ENCODE results near the gene ITPRIPL2. TPM values are rescaled to one million over a fixed set of nuclear protein-coding genes. Genes with fewer than 3 reads are reported as not detected.

Gene ITPRIPL2
- total RNA-seq, 4 donors from 2014 or later = 22.9 to 79.3 (median 48.0) TPM

- Histone ChIP-seq H3K4me3 (no peak overlapping the region), H3K27ac (no peak overlapping the region), H3K9me3 (no peaks in the 10 kb centered on the region), H3K27me3 (no peaks in the 10 kb centered on the region), H3K36me3 (no peaks in the 10 kb centered on the region), H3K4me1 (peaks cover 13 to 32% (median 17%) of the 10 kb centered on the region in 4 donors)
- DNase-seq = no peak
- intact Hi-C loops (cut with DNase I; ENCODE audit: low total_unique reads) (no loop called here), in situ Hi-C loops (cut with MboI; ENCODE audit: low pct_ligation_motif_present in 1 of 4, low pct_unique_long_range_greater_than_20kb in 1 of 4, low sequenced_read_pairs in 3 of 4) (no loop called here)
- TF ChIP-seq, protein P1, sequence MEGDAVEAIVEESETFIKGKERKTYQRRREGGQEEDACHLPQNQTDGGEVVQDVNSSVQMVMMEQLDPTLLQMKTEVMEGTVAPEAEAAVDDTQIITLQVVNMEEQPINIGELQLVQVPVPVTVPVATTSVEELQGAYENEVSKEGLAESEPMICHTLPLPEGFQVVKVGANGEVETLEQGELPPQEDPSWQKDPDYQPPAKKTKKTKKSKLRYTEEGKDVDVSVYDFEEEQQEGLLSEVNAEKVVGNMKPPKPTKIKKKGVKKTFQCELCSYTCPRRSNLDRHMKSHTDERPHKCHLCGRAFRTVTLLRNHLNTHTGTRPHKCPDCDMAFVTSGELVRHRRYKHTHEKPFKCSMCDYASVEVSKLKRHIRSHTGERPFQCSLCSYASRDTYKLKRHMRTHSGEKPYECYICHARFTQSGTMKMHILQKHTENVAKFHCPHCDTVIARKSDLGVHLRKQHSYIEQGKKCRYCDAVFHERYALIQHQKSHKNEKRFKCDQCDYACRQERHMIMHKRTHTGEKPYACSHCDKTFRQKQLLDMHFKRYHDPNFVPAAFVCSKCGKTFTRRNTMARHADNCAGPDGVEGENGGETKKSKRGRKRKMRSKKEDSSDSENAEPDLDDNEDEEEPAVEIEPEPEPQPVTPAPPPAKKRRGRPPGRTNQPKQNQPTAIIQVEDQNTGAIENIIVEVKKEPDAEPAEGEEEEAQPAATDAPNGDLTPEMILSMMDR (IDR thresholded peaks at IDR 0.05) = no peak
- no peak for TF ChIP-seq EP300 (IDR thresholded peaks at IDR 0.05; ENCODE audit: low read depth)
- TF ChIP-seq POLR2AphosphoS5 (IDR thresholded peaks at IDR 0.05) = no peak
- no peak for TF ChIP-seq POLR2A (IDR thresholded peaks at IDR 0.05)
- 50 to 76% methylated on average over 1 to 4 of the region's 4 CpGs for WGBS, 2 donors (ENCODE audit: low coverage in 1 of 2)
Measured at GRCh38 chr16:19110537-19111360, 3.0 kb upstream of the ITPRIPL2 start.

DNA sequence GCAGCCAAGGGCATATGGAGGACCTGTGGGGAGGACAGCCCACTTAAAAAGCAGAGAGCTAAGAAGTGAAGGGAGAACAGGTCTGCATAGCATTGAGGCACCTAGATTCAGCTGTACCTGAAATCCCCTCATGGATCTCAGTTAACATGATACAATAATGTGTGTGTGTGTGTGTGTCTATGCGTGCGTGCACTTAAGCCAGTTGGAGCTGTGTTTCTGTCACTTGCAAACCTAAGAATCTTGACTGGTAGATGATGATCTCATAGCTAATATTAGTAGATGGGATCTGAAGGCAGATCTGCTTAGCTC is 1.7 kb upstream of the ITPRIPL2 start:
- no peaks in the 10 kb centered on the region for H3K36me3 ChIP-seq
- no peak overlapping the region for H3K4me3 ChIP-seq
- no peaks in the 10 kb centered on the region for H3K9me3 ChIP-seq
- TF ChIP-seq POLR2A (IDR thresholded peaks at IDR 0.05) = no peak
- TF ChIP-seq EP300 (IDR thresholded peaks at IDR 0.05; ENCODE audit: low read depth) = no peak
- TF ChIP-seq POLR2AphosphoS5 (IDR thresholded peaks at IDR 0.05) = no peak
- TF ChIP-seq, protein P1 (IDR thresholded peaks at IDR 0.05) = no peak
- intact Hi-C loops (cut with DNase I; ENCODE audit: low total_unique reads) = no loop called here
- in situ Hi-C loops (cut with MboI; ENCODE audit: low pct_ligation_motif_present in 1 of 4, low pct_unique_long_range_greater_than_20kb in 1 of 4, low sequenced_read_pairs in 3 of 4) = no loop called here
- H3K4me1 ChIP-seq = peaks cover 24 to 46% (median 29%) of the 10 kb centered on the region in 4 donors
- WGBS, 2 donors (ENCODE audit: low coverage in 1 of 2) = 100% methylated on average over 2 of the region's 2 CpGs; no CpG with 5 or more reads in 1 of the 2 donors
- no peak overlapping the region for H3K27ac ChIP-seq
- H3K27me3 ChIP-seq = no peaks in the 10 kb centered on the region
- DNase-seq = no peak

DNA sequence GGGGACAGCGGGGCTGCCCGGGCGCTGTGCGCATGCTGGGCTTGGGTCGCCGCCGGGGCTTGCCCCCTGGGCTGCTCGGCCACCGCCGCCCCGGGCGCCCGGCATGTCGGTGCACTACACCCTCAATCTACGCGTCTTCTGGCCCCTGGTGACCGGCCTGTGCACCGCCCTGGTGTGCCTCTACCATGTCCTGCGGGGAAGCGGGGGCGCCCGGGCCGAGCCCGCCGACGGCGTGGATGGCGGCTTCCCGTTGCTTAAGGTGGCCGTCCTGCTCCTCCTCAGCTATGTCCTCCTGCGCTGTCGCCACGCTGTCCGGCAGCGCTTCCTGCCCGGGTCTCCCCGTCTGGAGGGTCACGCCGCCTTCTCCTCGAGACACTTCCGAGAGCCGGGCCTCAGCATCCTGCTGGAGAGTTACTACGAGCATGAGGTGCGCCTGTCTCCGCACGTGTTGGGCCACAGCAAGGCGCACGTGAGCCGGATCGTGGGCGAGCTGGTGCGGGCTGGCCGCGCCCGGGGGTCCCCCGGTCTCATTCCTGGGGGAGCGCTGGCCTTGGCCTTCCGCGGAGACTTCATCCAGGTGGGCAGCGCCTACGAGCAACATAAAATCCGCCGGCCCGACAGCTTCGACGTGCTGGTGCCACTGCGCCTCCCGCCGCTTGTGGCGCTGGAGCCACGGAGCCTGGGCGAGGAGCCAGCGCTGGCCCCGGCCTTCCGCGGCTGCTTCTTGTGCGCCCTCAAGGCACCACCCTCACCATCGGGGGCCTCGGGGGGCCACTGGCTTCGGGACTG is 789 bp downstream of the ITPRIPL2 start:
- Histone ChIP-seq H3K4me1 (peaks cover 40 to 63% (median 50%) of the 10 kb centered on the region in 4 donors), H3K9me3 (no peaks in the 10 kb centered on the region), H3K27me3 (no peaks in the 10 kb centered on the region), H3K36me3 (no peaks in the 10 kb centered on the region), H3K4me3 (peak overlapping the region; percentile 51 to 87 (median 81)), H3K27ac (peak overlapping the region; percentile 93 to 96 (median 96))
- intact Hi-C loops (cut with DNase I; ENCODE audit: low total_unique reads) = no loop called here
- peak; percentile 69 for DNase-seq
- TF ChIP-seq POLR2A (IDR thresholded peaks at IDR 0.05) (no peak), POLR2AphosphoS5 (IDR thresholded peaks at IDR 0.05) (peak; percentile 12 to 51 (median 38))
- TF ChIP-seq, protein P1 (IDR thresholded peaks at IDR 0.05) = peak in 4 of 5 experiments; percentile 7 to 25 (median 10)
- WGBS, 2 donors (ENCODE audit: low coverage in 1 of 2) = 39% methylated on average over 48 of the region's 80 CpGs; no CpG with 5 or more reads in 1 of the 2 donors
- in situ Hi-C loops (cut with MboI; ENCODE audit: low pct_ligation_motif_present in 1 of 4, low pct_unique_long_range_greater_than_20kb in 1 of 4, low sequenced_read_pairs in 3 of 4) = no loop called here

Data from transverse colon (tissue), 4 donors.